Psoas muscle (tissue), 8 donors: ENCODE results near the gene SLC39A7. TPM values are rescaled to one million over a fixed set of nuclear protein-coding genes. Genes with fewer than 3 reads are reported as not detected.

Experiments
- ATAC-seq, 4 donors: fragments of 200-7000 bp; cut with Tn5 transposase; one replicate each; pipeline ENCODE4 v1.9.1; 2020; ENCODE audit warnings: moderate library complexity in 3 of 4, mild to moderate bottlenecking in 2 of 4
- DNase-seq, 2 donors: peaks; one replicate each; pipeline ENCODE4 v3.0.0-alpha.2; 2020
- H3K27ac ChIP-seq: fragments of 200-600 bp; one replicate; pipeline ENCODE4 v1.8.0; 2022
- H3K27me3 ChIP-seq, 3 donors: fragments of 200-600 bp in 1 of 3; one replicate each; pipeline versions ENCODE4 v1.6.1 to v1.8.0; 2013 to 2022; ENCODE audit warnings: low read length in 2 of 3, mild to moderate bottlenecking in 2 of 3, moderate library complexity in 1 of 3; ENCODE audit not compliant: insufficient read depth in 3 of 3
- H3K36me3 ChIP-seq, 2 donors: fragments of 200-600 bp in 1 of 2; one replicate each; pipeline versions ENCODE4 v1.6.1 to v1.8.0; 2013 to 2022; ENCODE audit warnings: low read depth in 1 of 2, mild to moderate bottlenecking in 1 of 2, moderate library complexity in 1 of 2; ENCODE audit not compliant: insufficient read depth in 1 of 2
- H3K4me1 ChIP-seq: fragments of 200-600 bp; one replicate; pipeline ENCODE4 v1.8.0; 2022
- H3K4me3 ChIP-seq: fragments of 200-600 bp; one replicate; pipeline ENCODE4 v1.8.0; 2022; ENCODE audit warnings: mild to moderate bottlenecking
- H3K9me3 ChIP-seq: fragments of 200-600 bp; one replicate; pipeline ENCODE4 v1.8.0; 2022
- WGBS, 3 donors: extraction: QIAGEN DNeasy Blood & Tissue Kit; methylation state at CpG; one replicate each; pipeline versions ENCODE4 v1.1.6 to v1.1.7; 2013; 5-methylcytosine and 5-hydroxymethylcytosine counted together
- intact Hi-C, 2 donors: fragments of 100-400 bp; cut with DNase I; formaldehyde crosslinking; loops; one replicate each; pipeline versions ENCODE4 v1.11.0 to v1.14.2; 2022
- polyA plus RNA-seq, 3 donors: library from polyadenylated mRNA; stranded (reverse); fragments of 200-250 nt; gene quantifications; one replicate each; pipeline ENCODE4 v1.2.3, GENCODE V29; 2013
- total RNA-seq, 4 donors: library from RNA; stranded (reverse); fragmentation: NEBNext Ultra II Directional in 2 of 4; extraction: Animal tissue kit (Norgen Biotek cat#: 25700) in 2 of 4; gene quantifications; one replicate each; pipeline versions ENCODE4 v1.2.1 to v1.2.4, GENCODE V29; 2021 to 2023
- TF ChIP-seq, protein P1 (sequence below): fragments of 200-600 bp; IDR thresholded peaks from one replicate; pipeline ENCODE4 v1.8.0; 2022; ENCODE audit warnings: antibody characterized with exemption
- donor health status: healthy with polysubstance abuse.
- donor health status: DM: no; HTN: no; CAD: no; lungs with moderate emphysema.
- donor health status: Bipolar disorder and iron deficiency.
- donor health status: healthy.
- donor health status: DM: yes; HTN: yes; CAD: no.
- donor health status: DM: no; HTN: no; CAD: no.
- donor health status: DM: no; HTN: no; CAD: no.
- donor health status: DM: yes; HTN: yes; CAD: no.

Gene SLC39A7
- total and polyA plus RNA-seq, 7 donors: 17.6 to 126 (median 41.4) TPM

- WGBS, 3 donors: 9 to 11% (median 11%) methylated on average over 15 of the region's 15 CpGs
- no peaks in the 10 kb centered on the region for H3K27me3 ChIP-seq
- TF ChIP-seq, protein P1, sequence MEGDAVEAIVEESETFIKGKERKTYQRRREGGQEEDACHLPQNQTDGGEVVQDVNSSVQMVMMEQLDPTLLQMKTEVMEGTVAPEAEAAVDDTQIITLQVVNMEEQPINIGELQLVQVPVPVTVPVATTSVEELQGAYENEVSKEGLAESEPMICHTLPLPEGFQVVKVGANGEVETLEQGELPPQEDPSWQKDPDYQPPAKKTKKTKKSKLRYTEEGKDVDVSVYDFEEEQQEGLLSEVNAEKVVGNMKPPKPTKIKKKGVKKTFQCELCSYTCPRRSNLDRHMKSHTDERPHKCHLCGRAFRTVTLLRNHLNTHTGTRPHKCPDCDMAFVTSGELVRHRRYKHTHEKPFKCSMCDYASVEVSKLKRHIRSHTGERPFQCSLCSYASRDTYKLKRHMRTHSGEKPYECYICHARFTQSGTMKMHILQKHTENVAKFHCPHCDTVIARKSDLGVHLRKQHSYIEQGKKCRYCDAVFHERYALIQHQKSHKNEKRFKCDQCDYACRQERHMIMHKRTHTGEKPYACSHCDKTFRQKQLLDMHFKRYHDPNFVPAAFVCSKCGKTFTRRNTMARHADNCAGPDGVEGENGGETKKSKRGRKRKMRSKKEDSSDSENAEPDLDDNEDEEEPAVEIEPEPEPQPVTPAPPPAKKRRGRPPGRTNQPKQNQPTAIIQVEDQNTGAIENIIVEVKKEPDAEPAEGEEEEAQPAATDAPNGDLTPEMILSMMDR: no peak
- ATAC-seq (peak in 1 of 4 donors; percentile 1), DNase-seq (peak in 1 of 2 donors; percentile 63)
- peaks cover 13% of the 10 kb centered on the region for H3K4me1 ChIP-seq
- intact Hi-C loops: loop anchor here (2.0 to 5.0 kb wide), 4 partner anchors 43 to 235 kb away; partner anchors contain the start of gene RING1 (in 1 of the 2)
- H3K36me3 ChIP-seq: peaks cover 6 to 36% of the 10 kb centered on the region in 2 donors
- H3K4me3 ChIP-seq: peak overlapping the region; percentile 74
- peak overlapping the region; percentile 85 for H3K27ac ChIP-seq
- no peaks in the 10 kb centered on the region for H3K9me3 ChIP-seq
These were observed 49.3 kb downstream of the SLC39A7 start for GRCh38 chr6:33249732-33250630.

GRCh38 chr6:33250731-33251130 lies 50.1 kb downstream of the SLC39A7 start:
- H3K4me1 ChIP-seq: peaks cover 13% of the 10 kb centered on the region
- WGBS, 3 donors: 92 to 100% (median 92%) methylated on average over 13 of the region's 13 CpGs
- TF ChIP-seq, protein P1: no peak

GRCh38 chr6:33251395-33252012 lies 50.8 kb downstream of the SLC39A7 start:
- DNase-seq (no peak), ATAC-seq (no peak)
- Histone ChIP-seq H3K27me3 (no peaks in the 10 kb centered on the region), H3K4me1 (peaks cover 13% of the 10 kb centered on the region), H3K27ac (no peak overlapping the region), H3K36me3 (peaks cover 8 to 47% of the 10 kb centered on the region in 2 donors), H3K4me3 (no peak overlapping the region), H3K9me3 (no peaks in the 10 kb centered on the region)
- TF ChIP-seq, protein P1: no peak
- WGBS, 3 donors: 76 to 87% (median 85%) methylated on average over 6 of the region's 6 CpGs
- intact Hi-C loops: no loop called here

More at GRCh38 chr6:33250731-33251130, 50.1 kb downstream of the SLC39A7 start:
- no peak for DNase-seq
- H3K27me3 ChIP-seq: no peaks in the 10 kb centered on the region
- peaks cover 8 to 41% of the 10 kb centered on the region in 2 donors for H3K36me3 ChIP-seq
- intact Hi-C loops: no loop called here
- no peak overlapping the region for H3K27ac ChIP-seq
- H3K4me3 ChIP-seq: no peak overlapping the region
- ATAC-seq: no peak
- no peaks in the 10 kb centered on the region for H3K9me3 ChIP-seq

GRCh38 chr6:33252759-33253158 lies 52.1 kb downstream of the SLC39A7 start:
- TF ChIP-seq, protein P1: no peak
- no peak overlapping the region for H3K27ac ChIP-seq
- peaks cover 8 to 60% of the 10 kb centered on the region in 2 donors for H3K36me3 ChIP-seq

More at GRCh38 chr6:33252759-33253158, 52.1 kb downstream of the SLC39A7 start:
- H3K4me1 ChIP-seq: peaks cover 13% of the 10 kb centered on the region
- no peaks in the 10 kb centered on the region for H3K9me3 ChIP-seq
- H3K4me3 ChIP-seq: no peak overlapping the region
- ATAC-seq (no peak), DNase-seq (no peak)
- no peaks in the 10 kb centered on the region for H3K27me3 ChIP-seq
- intact Hi-C loops: no loop called here

Other genes with a start within 250 kb of the SLC39A7 start
- gene HLA-DMA, start 247.8 kb upstream of the SLC39A7 start, total RNA-seq: 10 to 100 TPM in 2 of 4 donors, 1 to 10 TPM in 2; 3.2 to 12.0 (median 9.4) TPM
- gene HLA-DMA, start 247.8 kb upstream of the SLC39A7 start, polyA plus RNA-seq: 1 to 10 TPM; 6.3 to 7.4 (median 7.1) TPM
- 100 to 1,000 TPM in 3 of 4 donors, 10 to 100 TPM in 1; 70.0 to 135 (median 115) TPM for gene BRD2, start 232.3 kb upstream of the SLC39A7 start, total RNA-seq
- 10 to 100 TPM; 62.2 to 93.0 (median 64.4) TPM for gene BRD2, start 232.3 kb upstream of the SLC39A7 start, polyA plus RNA-seq
- 1 to 10 TPM in 2 of 4 donors, under 1 TPM in 2; 0.48 to 1.5 (median 0.85) TPM for gene HLA-DOA, start 191.3 kb upstream of the SLC39A7 start, total RNA-seq
- gene HLA-DOA, start 191.3 kb upstream of the SLC39A7 start, polyA plus RNA-seq: under 1 TPM; 0.36 to 0.77 (median 0.58) TPM
- gene HLA-DPA1, start 127.2 kb upstream of the SLC39A7 start, total RNA-seq: 10 to 100 TPM; 13.8 to 52.6 (median 20.2) TPM
- 10 to 100 TPM; 10.7 to 12.3 (median 10.9) TPM for gene HLA-DPA1, start 127.2 kb upstream of the SLC39A7 start, polyA plus RNA-seq
- 10 to 100 TPM; 11.9 to 33.2 (median 18.3) TPM for gene HLA-DPB1, start 124.9 kb upstream of the SLC39A7 start, total RNA-seq
- gene HLA-DPB1, start 124.9 kb upstream of the SLC39A7 start, polyA plus RNA-seq: 10 to 100 TPM; 11.0 to 17.9 (median 11.1) TPM
- gene COL11A2, start 8.4 kb upstream of the SLC39A7 start, total RNA-seq: 1 to 10 TPM in 1 of 4 donors, under 1 TPM in 3; 0.27 to 1.3 (median 0.51) TPM
- under 1 TPM; 0.35 to 0.69 (median 0.61) TPM for gene COL11A2, start 8.4 kb upstream of the SLC39A7 start, polyA plus RNA-seq
- gene RXRB, start 202 bp upstream of the SLC39A7 start, total RNA-seq: 10 to 100 TPM; 31.3 to 43.7 (median 36.0) TPM
- gene RXRB, start 202 bp upstream of the SLC39A7 start, polyA plus RNA-seq: 10 to 100 TPM; 19.2 to 45.9 (median 29.3) TPM
- gene HSD17B8, start 3.8 kb downstream of the SLC39A7 start, total RNA-seq: 10 to 100 TPM in 3 of 4 donors, 1 to 10 TPM in 1; 5.3 to 18.9 (median 11.9) TPM
- 10 to 100 TPM in 2 of 3 donors, 1 to 10 TPM in 1; 9.6 to 12.3 (median 10.2) TPM for gene HSD17B8, start 3.8 kb downstream of the SLC39A7 start, polyA plus RNA-seq
- 10 to 100 TPM; 27.9 to 31.6 (median 29.1) TPM for gene RING1, start 7.6 kb downstream of the SLC39A7 start, total RNA-seq
- gene RING1, start 7.6 kb downstream of the SLC39A7 start, polyA plus RNA-seq: 10 to 100 TPM; 29.9 to 39.4 (median 34.6) TPM
- gene VPS52, start 71.0 kb downstream of the SLC39A7 start, total RNA-seq: 10 to 100 TPM; 35.7 to 52.5 (median 46.8) TPM
- gene VPS52, start 71.0 kb downstream of the SLC39A7 start, polyA plus RNA-seq: 10 to 100 TPM; 29.3 to 31.6 (median 30.2) TPM
- 1,000 to 10,000 TPM; 1,108 to 1,410 (median 1,267) TPM for gene RPS18, start 71.2 kb downstream of the SLC39A7 start, total RNA-seq
- gene RPS18, start 71.2 kb downstream of the SLC39A7 start, polyA plus RNA-seq: 1,000 to 10,000 TPM; 1,958 to 4,446 (median 3,068) TPM
- 1 to 10 TPM; 1.3 to 3.6 (median 1.7) TPM for gene B3GALT4, start 76.3 kb downstream of the SLC39A7 start, total RNA-seq
- 1 to 10 TPM; 1.7 to 3.0 (median 1.8) TPM for gene B3GALT4, start 76.3 kb downstream of the SLC39A7 start, polyA plus RNA-seq
- 10 to 100 TPM; 22.4 to 46.0 (median 34.7) TPM for gene WDR46, start 88.4 kb downstream of the SLC39A7 start, total RNA-seq
- gene WDR46, start 88.4 kb downstream of the SLC39A7 start, polyA plus RNA-seq: 10 to 100 TPM; 33.3 to 65.0 (median 44.4) TPM
- gene PFDN6, start 88.7 kb downstream of the SLC39A7 start, total RNA-seq: 10 to 100 TPM; 57.2 to 87.6 (median 75.7) TPM
- gene PFDN6, start 88.7 kb downstream of the SLC39A7 start, polyA plus RNA-seq: 100 to 1,000 TPM; 223 to 296 (median 248) TPM
- gene RGL2, start 98.1 kb downstream of the SLC39A7 start, total RNA-seq: 10 to 100 TPM; 44.5 to 58.3 (median 54.9) TPM
- gene RGL2, start 98.1 kb downstream of the SLC39A7 start, polyA plus RNA-seq: 10 to 100 TPM; 30.5 to 66.1 (median 51.9) TPM
- 10 to 100 TPM; 24.4 to 37.4 (median 27.1) TPM for gene TAPBP, start 113.2 kb downstream of the SLC39A7 start, total RNA-seq
- 10 to 100 TPM in 2 of 3 donors, 1 to 10 TPM in 1; 7.9 to 16.1 (median 10.1) TPM for gene TAPBP, start 113.2 kb downstream of the SLC39A7 start, polyA plus RNA-seq
- 10 to 100 TPM in 2 of 4 donors, 1 to 10 TPM in 2; 7.4 to 19.7 (median 10.1) TPM for gene ZBTB22, start 116.9 kb downstream of the SLC39A7 start, total RNA-seq
- gene ZBTB22, start 116.9 kb downstream of the SLC39A7 start, polyA plus RNA-seq: 1 to 10 TPM; 4.7 to 8.4 (median 5.7) TPM
- 10 to 100 TPM; 22.2 to 36.4 (median 34.2) TPM for gene DAXX, start 122.1 kb downstream of the SLC39A7 start, total RNA-seq
- 10 to 100 TPM; 39.3 to 76.8 (median 59.7) TPM for gene DAXX, start 122.1 kb downstream of the SLC39A7 start, polyA plus RNA-seq
- gene KIFC1, start 191.0 kb downstream of the SLC39A7 start, total RNA-seq: under 1 TPM in 3 of 4 donors, not detected in 1; 0.17 to 0.27 (median 0.25) TPM
- 1 to 10 TPM in 1 of 3 donors, under 1 TPM in 2; 0.15 to 1.0 (median 0.19) TPM for gene KIFC1, start 191.0 kb downstream of the SLC39A7 start, polyA plus RNA-seq
- 10 to 100 TPM; 40.5 to 57.5 (median 50.5) TPM for gene PHF1, start 210.1 kb downstream of the SLC39A7 start, total RNA-seq
- gene PHF1, start 210.1 kb downstream of the SLC39A7 start, polyA plus RNA-seq: 10 to 100 TPM; 65.6 to 84.8 (median 78.3) TPM
- gene CUTA, start 217.2 kb downstream of the SLC39A7 start, total RNA-seq: 100 to 1,000 TPM in 2 of 4 donors, 10 to 100 TPM in 2; 75.4 to 121 (median 95.6) TPM
- 100 to 1,000 TPM in 2 of 3 donors, 10 to 100 TPM in 1; 99.9 to 126 (median 125) TPM for gene CUTA, start 217.2 kb downstream of the SLC39A7 start, polyA plus RNA-seq
- gene SYNGAP1, start 219.2 kb downstream of the SLC39A7 start, total RNA-seq: 1 to 10 TPM; 1.9 to 4.3 (median 2.2) TPM
- gene SYNGAP1, start 219.2 kb downstream of the SLC39A7 start, polyA plus RNA-seq: 1 to 10 TPM in 2 of 3 donors, under 1 TPM in 1; 0.70 to 2.2 (median 1.5) TPM